HG03039 (cell line): ENCODE measurements around the gene POLR3GL.

Source experiments
- ATAC-seq: cut with Tn5 transposase; IDR thresholded peaks from one replicate; pipeline ENCODE4 v1.9.1; 2021; ENCODE audit warnings: mild to moderate bottlenecking, moderate library complexity; ENCODE audit not compliant: unreplicated experiment

Gene POLR3GL

GRCh38 chr1:145947551-145947950 is 16.9 kb upstream of the POLR3GL start:
- no peak for ATAC-seq

DNA sequence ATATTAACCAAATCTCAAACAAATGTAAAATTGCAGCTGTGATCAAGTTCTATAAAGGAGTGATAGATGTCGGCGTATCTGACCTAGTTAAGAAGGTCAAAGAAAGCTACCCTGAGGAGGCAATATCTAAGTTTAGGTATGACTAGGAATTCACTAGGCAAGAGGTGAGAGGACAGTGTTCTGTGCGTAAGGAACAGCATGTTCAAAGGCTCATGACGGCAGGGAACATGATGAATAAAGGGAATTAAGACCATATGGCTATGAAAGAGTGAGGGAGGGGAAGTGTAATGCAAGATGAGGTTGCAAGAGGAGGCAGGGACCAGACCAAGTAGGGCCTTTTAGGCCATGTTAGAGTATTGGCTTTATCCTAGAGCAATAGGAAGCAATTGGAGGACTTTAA is 15.3 kb upstream of the POLR3GL start:
- no peak for ATAC-seq

- no peak for ATAC-seq
Measured at GRCh38 chr1:145951526-145951925, 13.0 kb upstream of the POLR3GL start.

- no peak for ATAC-seq
Measured at GRCh38 chr1:145952903-145953302, 11.6 kb upstream of the POLR3GL start.

- no peak for ATAC-seq
Measured at GRCh38 chr1:145953861-145954260, 10.6 kb upstream of the POLR3GL start.

GRCh38 chr1:145955436-145955835 is 9.1 kb upstream of the POLR3GL start:
- no peak for ATAC-seq

GRCh38 chr1:145956361-145956760 is 8.1 kb upstream of the POLR3GL start:
- no peak for ATAC-seq

GRCh38 chr1:145956781-145957442 is 7.6 kb upstream of the POLR3GL start:
- ATAC-seq = no peak

DNA sequence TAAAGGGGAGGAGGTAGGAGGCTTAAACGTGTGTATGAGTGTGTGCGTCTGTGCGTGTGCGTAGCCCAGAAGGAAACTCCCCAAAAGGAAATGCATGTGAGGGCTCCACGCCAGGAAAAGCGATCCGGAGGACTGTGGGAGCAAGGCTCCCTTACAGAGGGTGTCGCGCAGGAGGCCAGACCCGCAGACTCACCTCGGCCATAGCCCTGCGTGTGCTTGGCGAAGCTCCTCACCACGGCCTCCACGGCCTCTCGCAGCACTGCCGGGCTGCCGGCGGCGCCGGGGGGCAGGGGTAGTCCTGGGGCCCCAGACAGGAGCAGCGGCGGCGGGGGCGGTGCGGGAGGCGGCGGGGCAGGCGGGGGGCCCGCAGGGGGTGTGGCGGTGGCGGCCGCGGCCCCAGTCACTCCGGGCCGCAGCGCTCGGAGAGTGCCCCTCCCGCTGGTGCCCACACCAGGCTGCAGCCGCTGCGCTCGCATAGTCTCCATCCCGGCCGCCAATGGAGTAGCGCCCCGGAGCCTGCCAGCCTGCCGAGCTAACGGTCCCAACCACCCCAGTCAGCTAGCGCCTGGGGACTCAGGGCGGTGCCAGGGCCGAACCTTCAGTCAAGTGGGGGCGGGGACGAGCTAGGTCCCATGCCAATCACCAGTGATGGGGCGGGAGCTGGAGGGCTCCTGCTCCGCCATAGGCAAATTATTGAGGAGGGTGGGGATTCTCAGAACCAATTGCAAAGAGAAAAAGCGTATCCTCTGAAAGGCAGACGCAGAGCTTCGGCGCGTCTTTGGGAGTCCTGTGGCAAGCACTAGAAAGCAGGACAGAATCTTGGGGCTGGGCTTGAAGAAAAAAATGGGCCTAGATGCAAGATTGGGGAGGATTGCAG is 6.8 kb upstream of the POLR3GL start, which contains the start of gene LIX1L:
LIX1L (minus strand) TSS at position 575 of the 877 bp plus-strand sequence; CDS start at position 485, 90 bp downstream.
- ATAC-seq = peak; percentile 84

DNA sequence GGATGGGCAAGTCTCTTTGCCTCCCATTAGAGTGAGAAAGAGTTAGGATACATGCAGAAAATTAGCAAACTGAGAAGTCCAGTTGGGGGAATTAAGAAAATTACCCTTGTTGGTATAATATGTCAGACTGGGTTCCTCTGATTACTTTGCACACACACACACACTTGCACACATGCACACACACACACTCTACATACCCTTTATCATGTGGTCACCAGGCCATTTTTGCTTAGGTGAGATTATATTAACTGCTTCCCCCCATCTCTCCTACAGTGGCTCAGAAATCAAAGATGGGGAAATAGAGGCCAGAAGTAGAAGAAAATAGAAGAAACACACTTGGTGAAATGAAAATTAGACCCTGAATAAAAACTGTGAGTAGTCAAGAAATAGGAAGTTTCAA is 5.8 kb upstream of the POLR3GL start:
- ATAC-seq = no peak

GRCh38 chr1:145959333-145959732 is 5.2 kb upstream of the POLR3GL start:
- ATAC-seq = no peak

- no peak for ATAC-seq
Measured at GRCh38 chr1:145959957-145960467, 4.5 kb upstream of the POLR3GL start.

GRCh38 chr1:145960468-145961108 is 3.9 kb upstream of the POLR3GL start:
- no peak for ATAC-seq

DNA sequence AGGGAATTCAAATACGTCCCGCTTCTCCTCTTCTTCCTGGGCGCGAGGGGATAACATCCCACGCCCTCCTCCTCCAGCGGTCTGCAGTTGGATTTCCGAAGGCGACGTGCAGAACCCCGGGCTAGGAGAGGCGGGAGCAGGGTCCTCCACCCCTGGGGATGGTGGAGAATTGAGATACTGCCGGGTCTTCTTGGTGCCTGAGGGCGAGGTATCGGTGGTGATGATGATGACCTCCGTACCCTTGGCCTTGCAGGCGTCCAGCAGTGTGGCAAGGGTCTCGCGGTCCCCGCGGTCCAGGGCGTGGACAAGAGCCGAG is 3.4 kb upstream of the POLR3GL start:
- no peak for ATAC-seq

DNA sequence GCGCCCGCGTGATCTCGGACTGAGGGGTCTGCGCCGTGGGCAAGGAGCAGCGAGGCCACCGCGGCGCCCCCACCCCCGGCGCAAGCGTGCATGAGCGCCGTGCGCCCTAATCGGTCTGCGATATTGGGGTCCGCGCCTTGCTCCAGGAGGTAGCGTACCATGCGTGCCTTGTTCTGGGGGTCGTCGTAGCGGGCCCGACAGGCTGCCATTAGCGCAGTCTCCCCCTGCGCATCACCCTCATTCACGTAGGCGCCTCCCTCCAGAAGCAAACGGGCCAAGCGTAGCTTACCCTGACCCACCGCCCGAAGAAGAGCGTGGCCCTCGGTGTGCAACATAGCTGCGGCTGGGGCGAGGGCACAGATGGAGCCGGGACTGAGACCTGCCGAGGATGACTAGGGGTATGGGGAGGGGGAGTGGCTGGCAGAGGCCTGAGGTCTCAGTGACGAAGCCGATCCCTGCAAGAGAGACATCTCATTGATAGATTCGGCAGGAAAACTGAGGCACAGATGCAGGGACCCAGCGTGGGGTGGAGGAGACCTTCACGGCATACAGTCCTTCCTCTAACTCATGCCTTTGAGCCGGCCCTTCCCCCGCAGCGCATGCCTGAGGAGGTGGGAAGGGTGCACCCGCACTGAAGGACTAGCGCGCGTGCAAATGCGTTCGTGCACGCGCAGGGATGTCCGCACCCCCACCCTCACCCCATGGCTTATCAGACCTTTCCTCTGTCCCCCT is 2.9 kb upstream of the POLR3GL start:
- ATAC-seq = no peak

- no peak for ATAC-seq
Measured at GRCh38 chr1:145962157-145963102, 2.1 kb upstream of the POLR3GL start.

GRCh38 chr1:145963265-145964019 is 1.0 kb upstream of the POLR3GL start:
- no peak for ATAC-seq

DNA sequence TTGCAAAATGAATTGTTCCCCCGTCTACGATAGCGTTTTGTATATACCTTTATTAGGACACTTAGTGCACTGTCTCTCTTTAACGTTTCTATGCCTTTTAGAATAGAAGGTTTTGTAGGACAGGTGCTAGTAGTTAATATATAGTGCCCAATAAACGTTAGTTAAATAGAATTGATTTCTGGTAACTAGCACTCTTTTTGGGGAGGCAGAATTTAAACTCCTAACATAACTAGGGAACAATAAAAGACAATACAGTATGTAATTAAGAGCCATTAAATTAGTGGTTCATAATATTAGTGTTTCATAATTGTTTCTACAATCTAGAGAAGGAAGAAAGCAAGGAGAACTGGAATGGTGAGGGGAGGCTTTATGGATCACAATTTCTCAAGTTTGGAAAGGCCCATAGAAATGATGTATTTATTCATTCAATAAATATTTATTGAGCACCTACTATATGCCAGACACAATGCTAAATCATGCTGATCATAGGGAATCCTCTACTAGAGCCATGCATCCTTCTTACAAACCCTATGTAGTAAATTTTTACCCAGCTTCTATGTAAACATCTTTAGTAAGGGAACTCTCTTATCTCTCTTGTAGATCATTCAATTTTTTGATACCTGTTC is 742 bp downstream of the POLR3GL start:
- ATAC-seq = no peak

GRCh38 chr1:145967288-145967687 is 2.8 kb downstream of the POLR3GL start:
- no peak for ATAC-seq
